Activated naive CD4-positive, alpha-beta T cell treated with anti-CD3 and anti-CD28 coated beads, Interleukin-2, amount 50 U/mL, for 72 hours (primary cell): ENCODE results near the gene PTCH2. TPM values are rescaled to one million over a fixed set of nuclear protein-coding genes. Genes with fewer than 3 reads are reported as not detected.
A peak's percentile ranks its signal among the peaks of the same experiment; 100 is the strongest.
"Not testable (repeated sequence)": the region's sequence is repeated elsewhere in the genome, so short reads cannot be mapped to it uniquely, and the experiment has no call there.

Experiments used
- ATAC-seq, 2 donors: fragments of 150-1000 bp; cut with Tn5 transposase; 2 replicates each; pipeline ENCODE4 v1.10.0; 2021; ENCODE audit warnings: mild to moderate bottlenecking in 2 of 2, moderate library complexity in 2 of 2
- DNase-seq, 2 donors: peaks; one replicate each; pipeline ENCODE4 v3.0.0; 2021 to 2022; ENCODE audit warnings: low spot score in 2 of 2
- H3K27ac Mint-ChIP-seq, 2 donors: one replicate each; pipeline ENCODE4 v1.8.0; 2022; ENCODE audit warnings: mild to moderate bottlenecking in 2 of 2, mixed read lengths in 2 of 2
- H3K36me3 Mint-ChIP-seq, 2 donors: one replicate each; pipeline ENCODE4 v1.8.0; 2022; ENCODE audit warnings: mixed read lengths in 2 of 2
- H3K9me3 Mint-ChIP-seq, 2 donors: one replicate each; pipeline ENCODE4 v1.8.0; 2022; ENCODE audit warnings: mixed read lengths in 2 of 2
- total RNA-seq, 2 donors: library from RNA; stranded (reverse); gene quantifications; one replicate each; pipeline ENCODE4 v1.2.3, GENCODE V29; 2022

Gene PTCH2
- total RNA-seq, 2 donors from 2014 or later = 0.99 to 1.5 TPM

GRCh38 chr1:44851308-44851707 lies 8.3 kb upstream of the PTCH2 start:
- DNase-seq (no peak), ATAC-seq (no peak)
- Mint-ChIP-seq H3K9me3 (no peaks in the 10 kb centered on the region), H3K27ac (no peak overlapping the region), H3K36me3 (peaks cover 0 to 6% of the 10 kb centered on the region in 2 donors)

- Mint-ChIP-seq H3K36me3 (peaks cover 6 to 7% of the 10 kb centered on the region in 2 donors), H3K9me3 (no peaks in the 10 kb centered on the region), H3K27ac (peak overlapping the region; percentile 11 to 77)
- DNase-seq = no peak
- ATAC-seq = peak; percentile 85 to 95
Observed at GRCh38 chr1:44849575-44850132, 6.6 kb upstream of the PTCH2 start.

DNA sequence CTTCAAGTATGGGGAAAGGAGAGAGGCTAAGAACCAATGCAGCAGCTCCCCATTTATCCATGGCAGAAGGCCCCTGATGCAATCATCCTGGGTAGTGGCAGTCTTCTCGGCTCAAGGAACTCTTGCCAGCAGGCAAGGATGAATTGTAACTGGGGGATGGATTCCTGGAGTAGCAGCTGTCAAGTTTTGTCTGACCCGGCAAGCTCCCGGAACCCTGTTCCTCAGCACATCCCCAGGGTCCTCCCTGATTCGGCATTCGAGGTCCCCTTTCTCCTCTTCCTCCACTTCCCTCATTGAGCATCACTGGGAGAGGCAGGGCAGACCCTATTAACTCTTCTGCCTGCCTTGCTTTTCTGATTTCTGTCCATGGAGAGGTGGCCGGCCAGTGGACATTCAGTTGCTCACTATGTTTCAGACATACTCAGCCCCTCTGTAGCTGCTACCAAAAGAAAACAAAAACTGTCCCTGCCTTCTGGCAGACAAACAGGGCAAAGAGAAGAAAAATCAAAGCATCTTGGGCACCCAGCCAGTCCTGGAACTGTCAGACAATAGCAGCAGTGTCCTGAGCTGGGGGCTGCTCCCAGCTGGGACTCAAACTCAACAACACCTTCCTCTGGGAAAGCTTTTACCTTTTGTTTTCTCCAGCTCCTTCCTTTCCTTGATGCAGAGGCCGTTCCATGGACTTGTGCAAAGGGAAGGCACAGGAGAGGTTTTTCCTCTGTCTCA lies 5.6 kb upstream of the PTCH2 start:
- Mint-ChIP-seq H3K9me3 (no peaks in the 10 kb centered on the region), H3K36me3 (peaks cover 6 to 17% of the 10 kb centered on the region in 2 donors), H3K27ac (peak overlapping the region in 1 of 2 donors; percentile 11)
- no peak for ATAC-seq
- no peak for DNase-seq

- peaks cover 6 to 17% of the 10 kb centered on the region in 2 donors for H3K36me3 Mint-ChIP-seq
- H3K9me3 Mint-ChIP-seq = no peaks in the 10 kb centered on the region
- DNase-seq = no peak
- ATAC-seq = no peak
- no peak overlapping the region for H3K27ac Mint-ChIP-seq
Observed at GRCh38 chr1:44847845-44848244, 4.8 kb upstream of the PTCH2 start.

- H3K9me3 Mint-ChIP-seq = no peaks in the 10 kb centered on the region
- no peak overlapping the region for H3K27ac Mint-ChIP-seq
- DNase-seq (no peak), ATAC-seq (no peak)
- H3K36me3 Mint-ChIP-seq = peaks cover 6 to 17% of the 10 kb centered on the region in 2 donors
Observed at GRCh38 chr1:44846985-44847384, 3.9 kb upstream of the PTCH2 start.

GRCh38 chr1:44842486-44842861 lies 579 bp downstream of the PTCH2 start:
- no peak for DNase-seq
- Mint-ChIP-seq H3K27ac (no peak overlapping the region), H3K9me3 (no peaks in the 10 kb centered on the region), H3K36me3 (peaks cover 6 to 17% of the 10 kb centered on the region in 2 donors)
- ATAC-seq = peak; percentile 16 to 29

GRCh38 chr1:44839576-44839975 lies 3.5 kb downstream of the PTCH2 start:
- Mint-ChIP-seq H3K27ac (no peak overlapping the region), H3K36me3 (peaks cover 0 to 9% of the 10 kb centered on the region in 2 donors), H3K9me3 (no peaks in the 10 kb centered on the region)
- ATAC-seq = no peak
- no peak for DNase-seq

DNA sequence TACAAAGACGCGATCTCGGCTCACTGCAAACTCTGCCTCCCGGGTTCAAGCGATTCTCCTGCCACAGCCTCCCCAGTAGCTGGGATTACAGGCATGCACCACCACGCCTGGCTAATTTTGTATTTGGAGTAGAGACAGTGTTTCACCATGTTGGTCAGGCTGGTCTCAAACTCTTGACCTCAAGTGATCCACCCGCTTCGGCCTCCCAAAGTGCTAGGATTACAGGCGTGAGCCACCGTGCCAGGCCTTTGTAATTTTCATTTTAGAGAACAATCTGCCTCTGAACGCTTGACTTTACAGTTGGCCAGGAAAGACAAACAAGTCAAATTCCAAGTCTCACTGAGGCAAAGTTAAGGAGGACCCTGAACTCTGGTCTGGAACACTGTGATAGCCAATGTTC lies 4.8 kb downstream of the PTCH2 start:
- H3K27ac Mint-ChIP-seq = peak overlapping the region in 1 of 2 donors; percentile 54
- not testable (repeated sequence) for H3K36me3 Mint-ChIP-seq, DNase-seq, ATAC-seq, H3K9me3 Mint-ChIP-seq

DNA sequence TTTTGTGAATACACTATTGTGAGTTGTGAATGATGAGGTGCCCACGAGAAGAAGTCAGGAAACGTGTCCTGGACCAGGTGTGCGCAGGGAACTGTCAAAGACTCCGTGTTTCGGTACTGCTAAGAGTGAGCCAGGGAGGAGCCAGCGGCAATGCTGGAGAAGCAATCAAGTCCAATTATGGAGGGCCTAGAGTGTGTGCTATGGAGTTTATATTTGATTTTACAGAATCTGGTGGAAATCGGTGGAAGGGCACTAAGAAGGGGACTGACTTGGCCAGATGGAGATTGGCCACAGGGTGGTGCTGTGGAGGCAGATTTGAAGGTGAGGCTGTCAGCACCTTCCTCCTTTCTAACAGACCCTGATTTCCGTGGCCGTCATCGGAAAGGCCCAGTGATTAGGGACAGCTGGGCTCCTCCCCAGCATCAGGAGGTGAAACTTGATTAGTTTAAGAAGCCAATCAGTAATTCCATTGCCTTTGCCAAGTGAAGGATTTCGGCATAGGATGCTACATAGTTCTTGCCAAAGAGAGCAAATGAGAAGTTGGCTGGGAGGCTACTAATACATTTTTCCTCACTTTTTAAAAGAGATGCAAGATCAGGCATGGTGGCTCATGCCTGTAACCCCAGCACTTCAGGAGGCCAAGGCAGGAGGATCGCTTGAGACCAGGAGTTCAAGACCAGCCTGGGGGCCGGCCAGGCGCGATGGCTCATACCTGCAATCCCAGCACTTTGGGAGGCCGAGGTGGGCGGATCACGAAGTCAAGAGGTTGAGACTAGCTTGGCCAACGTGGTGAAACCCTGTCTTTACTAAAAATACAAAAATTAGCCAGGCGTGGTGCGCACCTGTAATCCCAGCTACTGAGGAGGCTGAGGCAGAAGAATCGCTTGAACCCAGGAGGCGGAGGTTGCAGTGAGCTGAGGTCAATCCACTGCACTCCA lies 7.0 kb downstream of the PTCH2 start:
- DNase-seq (peak; percentile 85 to 91), ATAC-seq (peak; percentile 93 to 98)
- Mint-ChIP-seq H3K36me3 (no peaks in the 10 kb centered on the region), H3K27ac (peak overlapping the region in 1 of 2 donors; percentile 33), H3K9me3 (no peaks in the 10 kb centered on the region)

GRCh38 chr1:44834328-44834727 lies 8.7 kb downstream of the PTCH2 start:
- no peak overlapping the region for H3K27ac Mint-ChIP-seq
- H3K36me3 Mint-ChIP-seq = no peaks in the 10 kb centered on the region
- no peak for ATAC-seq

GRCh38 chr1:44832056-44832705 lies 10.9 kb downstream of the PTCH2 start:
- no peaks in the 10 kb centered on the region for H3K9me3 Mint-ChIP-seq
- peak overlapping the region in 1 of 2 donors; percentile 76 for H3K27ac Mint-ChIP-seq
- ATAC-seq = no peak
- H3K36me3 Mint-ChIP-seq = no peaks in the 10 kb centered on the region
- DNase-seq = no peak

More at GRCh38 chr1:44834328-44834727, 8.7 kb downstream of the PTCH2 start:
- H3K9me3 Mint-ChIP-seq = no peaks in the 10 kb centered on the region
- no peak for DNase-seq

GRCh38 chr1:44831516-44831915 lies 11.5 kb downstream of the PTCH2 start:
- H3K27ac Mint-ChIP-seq = peak overlapping the region in 1 of 2 donors; percentile 49
- ATAC-seq = no peak

DNA sequence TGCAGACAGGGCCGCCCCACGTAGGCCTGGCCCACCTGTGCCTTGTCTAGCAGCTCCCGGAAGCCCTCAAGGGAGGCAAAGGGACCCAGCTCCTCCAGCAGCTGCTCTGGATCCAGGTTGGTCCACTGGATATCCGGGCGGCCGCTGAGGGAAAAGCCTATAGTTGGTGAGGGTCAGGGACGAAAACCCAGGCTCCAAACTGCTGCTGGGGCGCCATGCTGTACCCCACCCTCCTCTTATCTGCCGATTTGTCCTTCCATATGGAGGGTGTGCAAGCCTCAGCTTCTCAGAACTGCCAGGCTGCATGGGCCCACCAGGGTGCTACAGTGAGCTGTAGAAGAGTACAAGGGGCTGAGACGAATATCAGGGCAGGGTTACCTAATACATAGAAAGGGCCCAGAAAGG lies 12.2 kb downstream of the PTCH2 start:
- H3K9me3 Mint-ChIP-seq = no peaks in the 10 kb centered on the region
- H3K27ac Mint-ChIP-seq = peak overlapping the region in 1 of 2 donors; percentile 49
- DNase-seq = no peak
- H3K36me3 Mint-ChIP-seq = no peaks in the 10 kb centered on the region
- ATAC-seq = no peak

More at GRCh38 chr1:44831516-44831915, 11.5 kb downstream of the PTCH2 start:
- no peaks in the 10 kb centered on the region for H3K36me3 Mint-ChIP-seq
- no peaks in the 10 kb centered on the region for H3K9me3 Mint-ChIP-seq
- no peak for DNase-seq

DNA sequence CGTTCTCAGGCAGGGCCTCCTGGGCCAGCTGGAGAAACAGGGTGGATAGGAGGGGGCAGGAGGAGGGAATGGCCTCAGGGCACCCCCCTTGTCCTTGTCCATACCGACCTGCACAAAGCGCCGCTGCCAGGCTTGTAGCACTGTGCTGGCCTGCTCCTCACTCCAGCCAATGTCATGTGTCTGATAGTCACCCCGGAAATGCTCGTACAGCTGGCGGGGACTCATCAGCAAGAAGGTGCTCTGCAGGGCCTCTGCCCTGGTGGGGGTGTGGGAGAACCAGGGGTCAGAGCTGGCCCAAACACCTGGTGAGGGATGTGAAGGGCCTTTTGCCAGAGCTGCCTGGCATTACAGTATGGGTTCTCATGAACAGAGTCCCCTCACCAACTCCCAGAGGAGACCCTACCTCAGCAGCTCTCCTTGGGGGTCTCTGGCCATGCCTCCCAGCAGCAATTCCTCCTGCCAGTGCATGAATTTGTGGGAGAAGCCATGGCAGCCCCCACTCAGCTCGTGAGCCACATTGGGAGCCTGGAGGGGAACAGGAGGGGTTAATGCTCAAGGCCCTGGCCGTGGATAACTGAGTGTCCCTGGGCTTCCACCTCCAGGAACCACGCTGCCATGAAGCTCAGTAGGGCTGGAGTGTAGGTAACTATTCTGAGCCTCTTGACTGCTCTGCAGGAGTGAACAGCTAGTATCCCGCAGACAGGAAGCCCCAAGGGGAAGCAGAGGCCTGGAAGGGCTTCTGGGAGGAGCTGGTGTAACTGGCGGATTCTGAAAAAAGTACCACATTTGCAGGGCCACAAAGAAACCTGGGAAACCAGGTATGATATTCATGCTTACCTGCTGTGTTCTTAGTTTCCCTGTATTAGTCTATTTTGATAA lies 13.3 kb downstream of the PTCH2 start:
- ATAC-seq (no peak), DNase-seq (no peak)
- H3K9me3 Mint-ChIP-seq = no peaks in the 10 kb centered on the region
- H3K27ac Mint-ChIP-seq = peak overlapping the region in 1 of 2 donors; percentile 49
- H3K36me3 Mint-ChIP-seq = no peaks in the 10 kb centered on the region

DNA sequence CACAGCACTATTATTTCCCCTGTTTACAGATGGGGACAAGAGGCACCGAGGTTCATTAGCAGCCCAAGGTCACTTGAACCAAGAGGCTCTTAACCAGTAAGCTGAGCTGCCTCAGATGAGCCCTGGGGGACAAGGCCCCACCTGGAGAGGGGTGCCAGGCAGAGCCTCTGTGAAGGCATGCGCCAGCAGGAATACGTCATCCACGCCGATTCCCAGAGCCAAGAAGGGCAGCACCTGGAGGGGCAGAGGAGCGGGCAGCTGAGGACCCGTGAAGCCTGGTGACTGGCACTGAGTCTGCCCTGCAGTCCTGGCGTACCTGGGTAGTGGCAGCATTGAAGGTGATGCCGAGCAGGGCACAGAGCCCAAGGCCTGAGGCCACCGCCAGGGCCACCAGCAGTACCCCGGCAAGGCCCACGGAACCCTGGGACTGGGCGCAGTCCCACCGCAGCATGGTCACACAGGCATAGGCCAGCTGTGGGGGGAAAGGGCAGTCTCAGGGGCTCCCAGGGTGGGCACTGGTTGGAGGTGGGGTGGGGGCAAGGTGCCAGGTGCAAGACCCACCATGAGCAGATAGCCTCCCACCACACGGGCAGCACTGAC lies 14.1 kb downstream of the PTCH2 start:
- DNase-seq = no peak
- Mint-ChIP-seq H3K9me3 (no peaks in the 10 kb centered on the region), H3K27ac (no peak overlapping the region), H3K36me3 (no peaks in the 10 kb centered on the region)
- ATAC-seq = no peak
